SK-N-SH (cell line): ENCODE results near the gene BPIFB1. TPM values are rescaled to one million over a fixed set of nuclear protein-coding genes. Genes with fewer than 3 reads are reported as not detected.

Source experiments
- CTCF ChIA-PET: fragments of 300-600, 350-600 bp; formaldehyde crosslinking; extraction: SDS; loops from one replicate; lab custom pipeline; 2021; lab: Yijun Ruan, JAX
- POLR2A ChIA-PET: fragments of 350-600 bp; sonication (Branson Sonifier 250); formaldehyde crosslinking; extraction: SDS; loops from one replicate; lab custom pipeline; 2020; ENCODE audit warnings: antibody characterized with exemption, inconsistent platforms; lab: Yijun Ruan, JAX
- DNase-seq: peaks from one replicate; pipeline ENCODE4 v3.0.0; 2012
- H2AFZ ChIP-seq: fragments of 200-600 bp; sonication (generic); 2 replicates; pipeline ENCODE4 v1.8.1; 2016; ENCODE audit warnings: antibody characterized with exemption, mild to moderate bottlenecking, low read depth
- H3F3A ChIP-seq: fragments of 200-600 bp; sonication (generic); replicated peaks from 2 replicates; pipeline ENCODE3; 2016; ENCODE audit warnings: antibody characterized with exemption, mild to moderate bottlenecking; ENCODE audit not compliant: insufficient read depth
- H3K27ac ChIP-seq, 2 experiments: fragments of 200-500 bp in 1 of 2; fragments of 200-600 bp in 1 of 2; sonication (Bioruptor generic) in 1 of 2; sonication (generic), shearing (Covaris generic) in 1 of 2; 2 replicates each; pipeline versions ENCODE4 v1.5.1 to v1.6.1; 2014 to 2016; ENCODE audit warnings: low read depth in 2 of 2, inconsistent platforms in 1 of 2, low read length in 1 of 2, mild to moderate bottlenecking in 1 of 2, mixed read lengths in 1 of 2
- H3K27me3 ChIP-seq: fragments of 200-600 bp; sonication (generic), shearing (Covaris generic); 2 replicates; pipeline ENCODE4 v1.6.1; 2016; ENCODE audit warnings: mixed run types; ENCODE audit not compliant: insufficient read depth
- H3K36me3 ChIP-seq, 2 experiments: fragments of 200-500 bp in 1 of 2; fragments of 200-600 bp in 1 of 2; sonication (Bioruptor generic) in 1 of 2; sonication (generic) in 1 of 2; replicated peaks in 1 of 2; 2 replicates each; pipeline versions ENCODE3 to v1.5.1; 2014 to 2016; ENCODE audit warnings: low read length in 1 of 2, mild to moderate bottlenecking in 1 of 2; ENCODE audit not compliant: insufficient read depth in 2 of 2, control insufficient read depth in 1 of 2
- H3K4me1 ChIP-seq, 2 experiments: fragments of 200-500 bp in 1 of 2; fragments of 200-600 bp in 1 of 2; sonication (Bioruptor generic) in 1 of 2; sonication (generic), shearing (Covaris generic) in 1 of 2; 2 replicates each; pipeline versions ENCODE4 v1.5.1 to v1.6.1; 2014 to 2016; ENCODE audit warnings: low read depth in 1 of 2, low read length in 1 of 2, mixed run types in 1 of 2; ENCODE audit not compliant: insufficient read depth in 2 of 2, control insufficient read depth in 1 of 2
- H3K4me2 ChIP-seq: fragments of 200-600 bp; sonication (generic), shearing (Covaris generic); 2 replicates; pipeline ENCODE4 v1.6.1; 2017; ENCODE audit warnings: mixed run types
- H3K4me3 ChIP-seq, 2 experiments: fragments of 200-500 bp in 1 of 2; fragments of 200-600 bp in 1 of 2; sonication (Bioruptor generic) in 1 of 2; sonication (generic), shearing (Covaris generic) in 1 of 2; 2 replicates each; pipeline versions ENCODE4 v1.5.1 to v1.8.1; 2014 to 2016; ENCODE audit warnings: low read depth in 2 of 2, inconsistent platforms in 1 of 2, low read length in 1 of 2, mild to moderate bottlenecking in 1 of 2, mixed read lengths in 1 of 2, moderate library complexity in 1 of 2
- H3K79me2 ChIP-seq: fragments of 200-600 bp; sonication (generic); 2 replicates; pipeline ENCODE4 v1.8.1; 2017; ENCODE audit warnings: mild to moderate bottlenecking; ENCODE audit not compliant: insufficient read depth
- H3K9ac ChIP-seq: fragments of 200-600 bp; sonication (generic); 2 replicates; pipeline ENCODE4 v1.6.1; 2017; ENCODE audit warnings: mixed run types
- H3K9me2 ChIP-seq: fragments of 200-600 bp; sonication (generic); 2 replicates; pipeline ENCODE4 v1.6.1; 2017; ENCODE audit warnings: mixed run types
- H3K9me3 ChIP-seq: fragments of 200-600 bp; sonication (generic); 2 replicates; pipeline ENCODE4 v1.6.1; 2017; ENCODE audit warnings: mixed run types, mild to moderate bottlenecking, moderate library complexity
- H4K20me1 ChIP-seq: fragments of 200-600 bp; sonication (generic); 2 replicates; pipeline ENCODE4 v1.6.1; 2017; ENCODE audit warnings: mild to moderate bottlenecking, mixed run types; ENCODE audit not compliant: insufficient read depth
- CHD2 ChIP-seq: fragments of 150-350 bp; IDR thresholded peaks from 2 replicates; pipeline ENCODE4 v1.6.1; 2018; ENCODE audit warnings: low read length; ENCODE audit not compliant: partially characterized antibody
- ELF1 ChIP-seq: IDR thresholded peaks from 2 replicates; pipeline ENCODE4 v1.4.0; 2012
- EP300 ChIP-seq, 2 experiments: IDR thresholded peaks; 2 replicates each; pipeline versions ENCODE4 v1.4.0 to v1.6.1; 2012; ENCODE audit warnings: borderline replicate concordance in 1 of 2, low read depth in 1 of 2, low read length in 1 of 2
- EZH2phosphoT487 ChIP-seq: fragments of 200-600 bp; sonication (generic); IDR thresholded peaks from 2 replicates; pipeline ENCODE4 v1.6.1; 2017; ENCODE audit warnings: low read depth, mixed run types, mild to moderate bottlenecking, antibody characterized with exemption, moderate library complexity, borderline replicate concordance
- FOSL2 ChIP-seq: IDR thresholded peaks from 2 replicates; pipeline ENCODE4 v1.4.0; 2012; ENCODE audit warnings: low read depth, mild to moderate bottlenecking, moderate library complexity, borderline replicate concordance
- GABPA ChIP-seq: IDR thresholded peaks from 2 replicates; pipeline ENCODE4 v1.4.0; 2012; ENCODE audit warnings: low read depth, mild to moderate bottlenecking
- GATA2 ChIP-seq: sonication (generic); formaldehyde crosslinking; IDR thresholded peaks from 2 replicates; pipeline ENCODE4 v1.5.0; 2020; ENCODE audit warnings: mild to moderate bottlenecking, missing genetic modification reagents
- MEF2A ChIP-seq: IDR thresholded peaks from 2 replicates; pipeline ENCODE4 v1.4.0; 2012; ENCODE audit warnings: low read depth, borderline replicate concordance
- MXI1 ChIP-seq: IDR thresholded peaks from 2 replicates; pipeline ENCODE4 v1.6.1; 2012; ENCODE audit warnings: mild to moderate bottlenecking, low read depth, low read length, improper control_type of control experiment
- NRF1 ChIP-seq: IDR thresholded peaks from 2 replicates; pipeline ENCODE4 v1.6.1; 2012; ENCODE audit warnings: low read depth, mild to moderate bottlenecking, low read length
- RAD21 ChIP-seq: IDR thresholded peaks from 2 replicates; pipeline ENCODE4 v1.6.1; 2012; ENCODE audit warnings: mild to moderate bottlenecking, low read length
- RXRA ChIP-seq: IDR thresholded peaks from 2 replicates; pipeline ENCODE4 v1.4.0; 2012; ENCODE audit warnings: low read depth, mild to moderate bottlenecking, borderline replicate concordance
- SIN3A ChIP-seq: IDR thresholded peaks from 2 replicates; pipeline ENCODE4 v1.6.1; 2012; ENCODE audit warnings: low read depth, mild to moderate bottlenecking, low read length, moderate library complexity, borderline replicate concordance
- TCF12 ChIP-seq: IDR thresholded peaks from 2 replicates; pipeline ENCODE4 v1.4.0; 2012
- TEAD4 ChIP-seq: IDR thresholded peaks from 2 replicates; pipeline ENCODE4 v1.4.0; 2012; ENCODE audit warnings: mild to moderate bottlenecking, borderline replicate concordance; ENCODE audit not compliant: insufficient read depth
- YY1 ChIP-seq: IDR thresholded peaks from 2 replicates; pipeline ENCODE4 v1.4.0; 2012; ENCODE audit warnings: low read depth, mild to moderate bottlenecking
- WGBS: methylation state at CpG from one replicate; pipeline ENCODE4 v1.1.6; 2017; ENCODE audit warnings: low lambda C conversion rate; 5-methylcytosine and 5-hydroxymethylcytosine counted together
- polyA plus RNA-seq, 3 experiments: library from polyadenylated mRNA; depleted of rRNA; stranded (reverse); fragments of >200 nt; gene quantifications; 2 replicates each; pipeline ENCODE4 v1.2.3, GENCODE V29; 2012
- TF ChIP-seq, protein P1 (sequence below): fragments of 200-600 bp; sonication (generic); IDR thresholded peaks from 2 replicates; pipeline ENCODE4 v1.6.1; 2017; ENCODE audit warnings: antibody characterized with exemption, mild to moderate bottlenecking, moderate library complexity
- TF ChIP-seq, protein P2 (sequence below): fragments of 150-350 bp; IDR thresholded peaks from 2 replicates; pipeline ENCODE4 v1.6.1; 2016; ENCODE audit warnings: mild to moderate bottlenecking, low read depth, low read length
- TF ChIP-seq, protein P3 (sequence below): IDR thresholded peaks from 2 replicates; pipeline ENCODE4 v1.4.0; 2012; ENCODE audit warnings: low read depth, borderline replicate concordance

Gene BPIFB1
- polyA plus RNA-seq, 1 of the 3 experiments (the other 2 are of a cell fraction) = not detected

DNA sequence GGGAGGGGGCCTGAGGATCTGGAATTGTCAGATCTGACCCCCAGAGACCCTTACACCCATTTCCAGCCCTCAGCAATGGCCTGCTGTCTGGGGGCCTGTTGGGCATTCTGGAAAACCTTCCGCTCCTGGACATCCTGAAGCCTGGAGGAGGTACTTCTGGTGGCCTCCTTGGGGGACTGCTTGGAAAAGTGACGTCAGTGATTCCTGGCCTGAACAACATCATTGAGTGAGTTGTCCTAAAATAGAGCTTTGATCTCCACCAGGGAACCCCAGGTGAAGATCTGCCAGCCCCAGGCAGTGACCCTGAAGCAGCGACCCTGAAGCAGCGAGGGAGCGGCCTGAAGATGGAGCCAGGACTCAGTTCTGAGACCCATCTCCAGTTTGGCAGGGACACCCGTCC, 45.0 kb upstream of the BPIFB1 start:
- Histone ChIP-seq H3K9me2 (no peaks in the 10 kb centered on the region), H3K9ac (no peak overlapping the region), H3K9me3 (no peaks in the 10 kb centered on the region), H3K27me3 (peaks cover 22% of the 10 kb centered on the region; the same call in 1 of the 2 replicates), H3K36me3 (no peaks in the 10 kb centered on the region), H3K4me1 (no peaks in the 10 kb centered on the region), H3F3A (no peaks in the 10 kb centered on the region), H2AFZ (no peak overlapping the region), H4K20me1 (no peaks in the 10 kb centered on the region), H3K79me2 (no peaks in the 10 kb centered on the region), H3K27ac (no peak overlapping the region), H3K4me3 (no peak overlapping the region), H3K4me2 (no peak overlapping the region)
- CTCF ChIA-PET = no interaction called here
- WGBS = 22% methylated on average over 5 of the region's 6 CpGs
- no peak for TF ChIP-seq ELF1
- TF ChIP-seq FOSL2 = no peak
- no peak for TF ChIP-seq MXI1
- TF ChIP-seq MEF2A = no peak
- TF ChIP-seq, protein P1, sequence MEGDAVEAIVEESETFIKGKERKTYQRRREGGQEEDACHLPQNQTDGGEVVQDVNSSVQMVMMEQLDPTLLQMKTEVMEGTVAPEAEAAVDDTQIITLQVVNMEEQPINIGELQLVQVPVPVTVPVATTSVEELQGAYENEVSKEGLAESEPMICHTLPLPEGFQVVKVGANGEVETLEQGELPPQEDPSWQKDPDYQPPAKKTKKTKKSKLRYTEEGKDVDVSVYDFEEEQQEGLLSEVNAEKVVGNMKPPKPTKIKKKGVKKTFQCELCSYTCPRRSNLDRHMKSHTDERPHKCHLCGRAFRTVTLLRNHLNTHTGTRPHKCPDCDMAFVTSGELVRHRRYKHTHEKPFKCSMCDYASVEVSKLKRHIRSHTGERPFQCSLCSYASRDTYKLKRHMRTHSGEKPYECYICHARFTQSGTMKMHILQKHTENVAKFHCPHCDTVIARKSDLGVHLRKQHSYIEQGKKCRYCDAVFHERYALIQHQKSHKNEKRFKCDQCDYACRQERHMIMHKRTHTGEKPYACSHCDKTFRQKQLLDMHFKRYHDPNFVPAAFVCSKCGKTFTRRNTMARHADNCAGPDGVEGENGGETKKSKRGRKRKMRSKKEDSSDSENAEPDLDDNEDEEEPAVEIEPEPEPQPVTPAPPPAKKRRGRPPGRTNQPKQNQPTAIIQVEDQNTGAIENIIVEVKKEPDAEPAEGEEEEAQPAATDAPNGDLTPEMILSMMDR = no peak
- TF ChIP-seq TEAD4 = no peak
- no peak for DNase-seq
- POLR2A ChIA-PET = no interaction called here

DNA sequence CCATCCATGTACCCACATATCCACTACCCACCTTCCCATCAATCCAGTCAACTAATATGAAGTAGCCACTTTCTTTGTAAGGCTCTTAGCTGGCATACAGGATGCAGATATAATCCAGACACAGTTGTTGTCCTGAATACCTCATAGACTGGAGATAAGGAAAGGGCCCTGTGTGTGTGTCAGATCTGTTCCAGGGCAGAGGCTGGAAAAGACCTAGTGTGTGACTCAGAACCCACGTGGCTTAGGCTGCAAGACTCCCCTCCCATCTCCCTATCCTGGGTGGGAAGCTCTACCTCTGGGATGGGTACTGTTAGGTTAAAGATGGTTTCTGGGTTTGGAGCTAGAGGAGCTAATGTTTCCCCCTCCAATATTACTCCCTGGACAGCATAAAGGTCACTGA, 43.6 kb upstream of the BPIFB1 start:
- H3K9me3 ChIP-seq = no peaks in the 10 kb centered on the region
- no peaks in the 10 kb centered on the region for H3F3A ChIP-seq
- CTCF ChIA-PET = interaction anchor here (2.2 kb wide), 1 partner anchor 23 kb away, joined by 8 read pairs; no protein-coding TSS in a partner anchor
- TF ChIP-seq YY1 (no peak), GABPA (no peak), GATA2 (CRISPR knock-in tag) (no peak), CHD2 (no peak), MEF2A (no peak), RXRA (no peak), EZH2phosphoT487 (no peak), RAD21 (no peak), SIN3A (no peak), NRF1 (no peak), EP300 (IDR thresholded peaks at IDR 0.05; ENCODE audit: borderline replicate concordance in 1 of 2, low read depth in 1 of 2, low read length in 1 of 2) (no peak), TCF12 (no peak), ELF1 (no peak)
- TF ChIP-seq, protein P1 = no peak
- TF ChIP-seq, protein P2, sequence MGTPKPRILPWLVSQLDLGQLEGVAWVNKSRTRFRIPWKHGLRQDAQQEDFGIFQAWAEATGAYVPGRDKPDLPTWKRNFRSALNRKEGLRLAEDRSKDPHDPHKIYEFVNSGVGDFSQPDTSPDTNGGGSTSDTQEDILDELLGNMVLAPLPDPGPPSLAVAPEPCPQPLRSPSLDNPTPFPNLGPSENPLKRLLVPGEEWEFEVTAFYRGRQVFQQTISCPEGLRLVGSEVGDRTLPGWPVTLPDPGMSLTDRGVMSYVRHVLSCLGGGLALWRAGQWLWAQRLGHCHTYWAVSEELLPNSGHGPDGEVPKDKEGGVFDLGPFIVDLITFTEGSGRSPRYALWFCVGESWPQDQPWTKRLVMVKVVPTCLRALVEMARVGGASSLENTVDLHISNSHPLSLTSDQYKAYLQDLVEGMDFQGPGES = no peak
- TF ChIP-seq, protein P3, sequence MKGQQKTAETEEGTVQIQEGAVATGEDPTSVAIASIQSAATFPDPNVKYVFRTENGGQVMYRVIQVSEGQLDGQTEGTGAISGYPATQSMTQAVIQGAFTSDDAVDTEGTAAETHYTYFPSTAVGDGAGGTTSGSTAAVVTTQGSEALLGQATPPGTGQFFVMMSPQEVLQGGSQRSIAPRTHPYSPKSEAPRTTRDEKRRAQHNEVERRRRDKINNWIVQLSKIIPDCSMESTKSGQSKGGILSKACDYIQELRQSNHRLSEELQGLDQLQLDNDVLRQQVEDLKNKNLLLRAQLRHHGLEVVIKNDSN = no peak

More for the DNA sequence above, 43.6 kb upstream of the BPIFB1 start:
- Histone ChIP-seq H2AFZ (no peak overlapping the region), H3K4me1 (no peaks in the 10 kb centered on the region), H3K9ac (no peak overlapping the region), H3K4me2 (no peak overlapping the region), H3K36me3 (no peaks in the 10 kb centered on the region), H4K20me1 (no peaks in the 10 kb centered on the region), H3K27ac (no peak overlapping the region), H3K27me3 (peaks cover 22% of the 10 kb centered on the region; the same call in 1 of the 2 replicates), H3K4me3 (no peak overlapping the region), H3K79me2 (no peaks in the 10 kb centered on the region), H3K9me2 (no peaks in the 10 kb centered on the region)
- no peak for DNase-seq
- 0% methylated on average over 1 of the region's 1 CpG for WGBS
- POLR2A ChIA-PET = no interaction called here
